Activated T-cell treated with anti-CD3 and anti-CD28 coated beads, Interleukin-2, amount 50 U/mL, for 24 hours (primary cell): ENCODE data around the gene RFPL3.

Source experiments
- DNase-seq: peaks from one replicate; pipeline ENCODE4 v3.0.0-alpha.2; 2020
- H3K27ac Mint-ChIP-seq: 2 replicates; pipeline ENCODE4 v1.8.0; 2020; ENCODE audit warnings: mild to moderate bottlenecking, mixed read lengths
- H3K27me3 Mint-ChIP-seq: 2 replicates; pipeline ENCODE4 v1.8.0; 2020; ENCODE audit warnings: mixed read lengths
- H3K36me3 Mint-ChIP-seq: 2 replicates; pipeline ENCODE4 v1.8.0; 2020; ENCODE audit warnings: low read depth, mixed read lengths
- H3K4me1 Mint-ChIP-seq: 2 replicates; pipeline ENCODE4 v1.8.0; 2020; ENCODE audit warnings: low read depth, mixed read lengths
- H3K4me3 Mint-ChIP-seq: 2 replicates; pipeline ENCODE4 v1.8.0; 2020; ENCODE audit warnings: mild to moderate bottlenecking, moderate library complexity, mixed read lengths
- H3K9me3 Mint-ChIP-seq: 2 replicates; pipeline ENCODE4 v1.8.0; 2020; ENCODE audit warnings: mixed read lengths

Gene RFPL3

DNA sequence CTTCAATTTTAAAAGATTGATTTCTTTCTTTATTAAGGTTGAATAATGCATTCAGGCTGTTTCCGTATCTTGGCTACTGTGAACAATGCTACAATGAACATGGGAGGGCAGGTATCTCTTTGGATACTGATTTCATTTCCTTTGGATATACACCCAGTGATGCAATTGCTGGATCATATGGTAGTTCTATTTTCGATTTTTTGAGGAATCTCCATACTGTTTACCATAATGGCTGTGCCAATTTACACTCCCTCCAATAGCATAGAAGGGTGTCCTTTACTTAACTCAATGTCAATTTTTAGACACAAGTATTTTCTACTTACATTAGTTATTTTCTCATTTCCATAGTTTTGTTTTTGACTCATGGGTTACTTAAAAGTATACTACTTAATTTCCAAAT, 46.4 kb downstream of the RFPL3 start:
- peaks cover 21% of the 10 kb centered on the region for H3K4me1 Mint-ChIP-seq
- DNase-seq = no peak
- H3K27ac Mint-ChIP-seq = no peak overlapping the region
- no peaks in the 10 kb centered on the region for H3K9me3 Mint-ChIP-seq
- no peak overlapping the region for H3K4me3 Mint-ChIP-seq
- peaks cover 98% of the 10 kb centered on the region for H3K36me3 Mint-ChIP-seq
- no peaks in the 10 kb centered on the region for H3K27me3 Mint-ChIP-seq

DNA sequence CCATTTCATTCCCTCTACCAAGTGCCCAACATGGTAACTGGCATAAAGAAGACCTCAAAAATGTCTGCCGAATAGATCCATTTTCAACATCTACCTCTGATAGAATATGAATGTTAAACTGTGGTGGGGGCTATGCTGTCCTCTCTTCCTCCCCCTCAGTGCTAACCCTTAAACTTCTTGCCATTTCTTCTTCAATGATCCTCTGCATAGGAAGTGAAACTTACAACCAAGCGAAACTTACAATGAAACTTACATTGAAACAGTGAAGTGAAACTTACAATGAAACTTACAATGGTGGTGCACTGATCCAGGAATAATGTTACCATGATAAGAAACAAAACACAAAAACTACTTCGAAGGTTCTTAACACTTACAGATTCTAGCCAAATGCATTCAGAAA, 49.6 kb downstream of the RFPL3 start:
- Mint-ChIP-seq H3K27me3 (no peaks in the 10 kb centered on the region), H3K9me3 (no peaks in the 10 kb centered on the region), H3K36me3 (peaks cover 90% of the 10 kb centered on the region), H3K27ac (peak overlapping the region; percentile 60), H3K4me1 (peaks cover 44% of the 10 kb centered on the region), H3K4me3 (no peak overlapping the region)
- no peak for DNase-seq

DNA sequence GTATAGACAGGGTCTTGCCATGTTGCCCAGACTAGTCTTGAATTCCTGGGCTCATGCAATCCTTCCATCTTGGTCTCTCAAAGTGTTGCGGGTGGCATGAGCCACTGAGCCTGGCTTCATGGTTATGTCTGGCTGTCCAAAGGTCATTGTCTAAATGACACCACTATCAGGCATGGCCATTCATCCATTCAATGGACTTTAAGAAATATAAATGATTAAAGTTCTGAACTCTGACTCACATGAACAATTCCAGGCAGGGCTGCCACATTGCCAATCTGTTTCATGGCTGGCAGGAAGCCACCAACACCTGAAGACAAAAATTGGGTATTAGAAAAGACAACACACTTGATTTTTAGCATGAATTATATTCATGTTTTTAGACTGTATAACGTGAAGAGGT, 50.3 kb downstream of the RFPL3 start:
- Mint-ChIP-seq H3K36me3 (peaks cover 83% of the 10 kb centered on the region), H3K9me3 (no peaks in the 10 kb centered on the region), H3K4me1 (peaks cover 51% of the 10 kb centered on the region), H3K27me3 (no peaks in the 10 kb centered on the region), H3K27ac (no peak overlapping the region), H3K4me3 (no peak overlapping the region)
- no peak for DNase-seq

DNA sequence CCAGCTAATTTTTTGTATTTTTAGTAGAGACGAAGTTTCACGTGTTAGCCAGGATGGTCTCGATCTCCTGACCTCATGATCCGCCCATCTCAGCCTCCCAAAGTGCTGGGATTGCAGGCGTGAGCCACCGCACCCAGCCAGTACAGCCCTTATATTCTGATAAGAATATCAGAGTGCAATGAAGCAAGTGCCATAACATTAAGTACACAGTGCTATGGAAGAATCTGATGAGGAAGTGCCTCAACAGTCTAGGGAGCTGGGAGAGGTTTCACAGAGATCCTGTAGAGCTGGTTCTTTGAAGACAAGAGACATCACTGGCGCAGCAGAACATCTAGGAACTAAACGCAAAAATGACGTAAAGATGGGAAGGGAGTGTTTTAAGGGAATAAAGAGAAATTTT, 52.3 kb downstream of the RFPL3 start:
- H3K27ac Mint-ChIP-seq = peak overlapping the region; percentile 51
- DNase-seq = no peak
- H3K4me1 Mint-ChIP-seq = peaks cover 53% of the 10 kb centered on the region
- H3K9me3 Mint-ChIP-seq = no peaks in the 10 kb centered on the region
- peak overlapping the region; percentile 97 for H3K4me3 Mint-ChIP-seq
- H3K36me3 Mint-ChIP-seq = peaks cover 65% of the 10 kb centered on the region
- no peaks in the 10 kb centered on the region for H3K27me3 Mint-ChIP-seq

DNA sequence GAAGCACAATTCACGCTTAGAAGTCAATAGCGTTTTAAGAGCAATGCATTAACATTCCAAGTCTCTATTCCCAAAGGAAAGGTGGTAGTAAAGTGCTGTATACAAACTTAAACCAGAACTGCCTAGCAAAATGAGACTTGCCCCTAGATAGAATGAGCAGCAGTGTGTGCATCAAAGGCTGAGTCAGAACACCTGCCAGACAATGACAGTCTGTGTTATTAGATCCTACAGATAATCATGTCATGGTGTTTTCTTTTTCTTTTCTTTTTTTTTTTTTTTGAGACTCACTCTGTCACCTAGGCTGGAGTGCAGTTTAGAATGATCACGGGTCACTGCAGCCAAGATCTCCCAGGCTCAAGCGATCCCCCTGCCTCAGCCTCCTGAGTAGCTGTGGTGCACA, 52.8 kb downstream of the RFPL3 start:
- H3K4me1 Mint-ChIP-seq = peaks cover 53% of the 10 kb centered on the region
- H3K36me3 Mint-ChIP-seq = peaks cover 61% of the 10 kb centered on the region
- H3K27me3 Mint-ChIP-seq = no peaks in the 10 kb centered on the region
- H3K27ac Mint-ChIP-seq = peak overlapping the region; percentile 98
- no peaks in the 10 kb centered on the region for H3K9me3 Mint-ChIP-seq
- DNase-seq = no peak
- H3K4me3 Mint-ChIP-seq = peak overlapping the region; percentile 97
